Stimulated activated CD4-positive, alpha-beta T cell treated with anti-CD3 and anti-CD28 coated beads, Interleukin-4, amount 100 ng/mL, for 4 hours (primary cell): ENCODE measurements around the gene AKNA.
A peak's percentile ranks its signal among the peaks of the same experiment; 100 is the strongest.

Source experiments
- DNase-seq, 2 experiments: peaks; one replicate each; pipeline ENCODE4 v3.0.0-alpha.2; 2020

The AKNA gene

GRCh38 chr9:114299286-114300152 lies 88.3 kb downstream of the AKNA start:
- no peak for DNase-seq

- no peak for DNase-seq
These were observed 91.4 kb downstream of the AKNA start for GRCh38 chr9:114296338-114296737.

- no peak for DNase-seq
These were observed 93.1 kb downstream of the AKNA start for GRCh38 chr9:114294664-114295063.

GRCh38 chr9:114291886-114292590 lies 95.7 kb downstream of the AKNA start:
- DNase-seq, result no peak

- DNase-seq, result peak; percentile 52 to 67
These were observed 96.7 kb downstream of the AKNA start for GRCh38 chr9:114291064-114291474.

- no peak for DNase-seq
These were observed 97.2 kb downstream of the AKNA start for GRCh38 chr9:114290561-114290986.

GRCh38 chr9:114289571-114290481 lies 98.0 kb downstream of the AKNA start:
- DNase-seq, result peak in 1 of 2 experiments; percentile 0

GRCh38 chr9:114289106-114289505 lies 98.7 kb downstream of the AKNA start:
- peak in 1 of 2 experiments; percentile 0 for DNase-seq

GRCh38 chr9:114288193-114289091 lies 99.3 kb downstream of the AKNA start:
- peak in 1 of 2 experiments; percentile 0 for DNase-seq

GRCh38 chr9:114287763-114288192 lies 100.0 kb downstream of the AKNA start:
- no peak for DNase-seq

GRCh38 chr9:114287001-114287762 lies 100.6 kb downstream of the AKNA start:
- DNase-seq, result peak in 1 of 2 experiments; percentile 1

- DNase-seq, result no peak
These were observed 101.6 kb downstream of the AKNA start for GRCh38 chr9:114286146-114286679.

GRCh38 chr9:114285166-114285867 lies 102.5 kb downstream of the AKNA start:
- no peak for DNase-seq

- no peak for DNase-seq
These were observed 103.3 kb downstream of the AKNA start for GRCh38 chr9:114284316-114285060.
